Measurements from ENCODE around the gene GID4. TPM values are rescaled to one million over a fixed set of nuclear protein-coding genes. Genes with fewer than 3 reads are reported as not detected.
A peak's percentile ranks its signal among the peaks of the same experiment; 100 is the strongest.

GID4 gene
- total and polyA plus RNA-seq, 2 of the 13 experiments (the other 11 are each of a cell fraction or from before 2014, with no cell fraction given), result 4.3 to 6.1 TPM

DNA sequence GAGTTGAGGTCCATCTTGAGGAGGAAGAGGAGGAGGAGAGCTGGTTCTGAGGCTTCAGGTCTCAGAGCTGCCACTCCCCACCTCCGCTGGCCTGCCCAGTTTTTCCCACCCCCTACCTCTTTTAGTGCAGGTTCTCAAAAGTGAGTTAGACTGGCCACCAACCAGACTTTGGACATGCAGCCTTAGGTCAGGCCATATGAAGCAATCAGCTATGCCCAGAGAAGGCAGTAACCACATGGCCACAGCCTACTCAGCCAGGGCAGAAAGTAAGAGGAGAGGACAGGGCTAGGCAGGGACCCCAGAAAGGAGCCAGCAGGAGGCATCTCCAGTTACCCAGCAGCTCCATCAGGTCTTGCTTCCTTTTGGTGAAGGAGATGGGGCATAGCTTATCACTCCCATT, 78.3 kb downstream of the GID4 start (continued):
- peak; percentile 64; the same call in 1 of the 2 replicates for TF ChIP-seq HNF4G (IDR thresholded peaks at IDR 0.05; ENCODE audit: borderline replicate concordance, low read depth, low read length)
- TF ChIP-seq HNF4G (CRISPR knock-in tag; IDR thresholded peaks at IDR 0.05; ENCODE audit: borderline replicate concordance, low read depth), result 0 out of 2 replicates have a peak, but pooled peaks have one; percentile 37
- TF ChIP-seq ZNF512 (CRISPR knock-in tag; IDR thresholded peaks at IDR 0.05), result no peak
- TF ChIP-seq MXI1 (IDR thresholded peaks at IDR 0.05; ENCODE audit: borderline replicate concordance, low read depth, low read length), result 0 out of 3 replicates have a peak, but pooled peaks have one; percentile 25
- peak; percentile 54; the same call in 1 of the 2 replicates for TF ChIP-seq PAXIP1 (CRISPR knock-in tag; conservative IDR thresholded peaks at IDR 0.05)
- peak; percentile 14; the same call in 1 of the 2 replicates for TF ChIP-seq SRF (IDR thresholded peaks at IDR 0.05; ENCODE audit: low read depth, low read length)
- peak; percentile 29; the same call in 1 of the 2 replicates for TF ChIP-seq ZFX (CRISPR knock-in tag; IDR thresholded peaks at IDR 0.05; ENCODE audit: low read depth)
- no peak for TF ChIP-seq IRX3 (CRISPR knock-in tag; IDR thresholded peaks at IDR 0.05; ENCODE audit: borderline replicate concordance, low read depth)
- peak; percentile 92 for TF ChIP-seq CEBPB (IDR thresholded peaks at IDR 0.05; ENCODE audit: borderline replicate concordance, low read depth, low read length)
- TF ChIP-seq LCORL (IDR thresholded peaks at IDR 0.05), result no peak
- TF ChIP-seq LCORL (CRISPR knock-in tag; IDR thresholded peaks at IDR 0.05), result peak; percentile 68; the same call in 1 of the 2 replicates
- TF ChIP-seq HIC2 (CRISPR knock-in tag; IDR thresholded peaks at IDR 0.05; ENCODE audit: low read depth), result peak; percentile 46; the same call in 1 of the 2 replicates

Other genes with a start within 250 kb of the GID4 start
- gene SREBF1, start 202.4 kb upstream of the GID4 start, total RNA-seq (2016; rRNA removed; fragmentation: Illumina TruSeq; extraction: Trizol), result 12.6 and 34.3 TPM in 2 replicates
- 38.0 and 57.5 TPM in 2 replicates for gene SREBF1, start 202.4 kb upstream of the GID4 start, polyA plus RNA-seq (2011; rRNA removed)
- gene TOM1L2, start 67.0 kb upstream of the GID4 start, total RNA-seq (2016; rRNA removed; fragmentation: Illumina TruSeq; extraction: Trizol), result 4.5 and 4.7 TPM in 2 replicates
- gene TOM1L2, start 67.0 kb upstream of the GID4 start, polyA plus RNA-seq (2011; rRNA removed), result 7.4 and 9.1 TPM in 2 replicates
- 0.53 and 0.73 TPM in 2 replicates for gene DRC3, start 66.5 kb upstream of the GID4 start, total RNA-seq (2016; rRNA removed; fragmentation: Illumina TruSeq; extraction: Trizol)
- 0.54 and 0.87 TPM in 2 replicates for gene DRC3, start 66.5 kb upstream of the GID4 start, polyA plus RNA-seq (2011; rRNA removed)
- gene ATPAF2, start 240 bp upstream of the GID4 start, total RNA-seq (2016; rRNA removed; fragmentation: Illumina TruSeq; extraction: Trizol), result 14.2 and 15.0 TPM in 2 replicates
- gene ATPAF2, start 240 bp upstream of the GID4 start, polyA plus RNA-seq (2011; rRNA removed), result 16.0 and 16.5 TPM in 2 replicates
- 23.0 and 26.6 TPM in 2 replicates for gene DRG2, start 48.5 kb downstream of the GID4 start, total RNA-seq (2016; rRNA removed; fragmentation: Illumina TruSeq; extraction: Trizol)
- 20.1 and 24.9 TPM in 2 replicates for gene DRG2, start 48.5 kb downstream of the GID4 start, polyA plus RNA-seq (2011; rRNA removed)
- 0.07 and 0.18 TPM in 2 replicates for gene MYO15A, start 69.3 kb downstream of the GID4 start, total RNA-seq (2016; rRNA removed; fragmentation: Illumina TruSeq; extraction: Trizol)
- gene MYO15A, start 69.3 kb downstream of the GID4 start, polyA plus RNA-seq (2011; rRNA removed), result 0.20 and 0.35 TPM in 2 replicates
- 68.9 and 77.9 TPM in 2 replicates for gene ALKBH5, start 144.4 kb downstream of the GID4 start, total RNA-seq (2016; rRNA removed; fragmentation: Illumina TruSeq; extraction: Trizol)
- 76.9 and 81.4 TPM in 2 replicates for gene ALKBH5, start 144.4 kb downstream of the GID4 start, polyA plus RNA-seq (2011; rRNA removed)
- 15.3 and 19.7 TPM in 2 replicates for gene LLGL1, start 186.2 kb downstream of the GID4 start, total RNA-seq (2016; rRNA removed; fragmentation: Illumina TruSeq; extraction: Trizol)
- 15.0 and 18.8 TPM in 2 replicates for gene LLGL1, start 186.2 kb downstream of the GID4 start, polyA plus RNA-seq (2011; rRNA removed)
- 130 and 135 TPM in 2 replicates for gene FLII, start 219.3 kb downstream of the GID4 start, total RNA-seq (2016; rRNA removed; fragmentation: Illumina TruSeq; extraction: Trizol)
- 303 and 324 TPM in 2 replicates for gene FLII, start 219.3 kb downstream of the GID4 start, polyA plus RNA-seq (2011; rRNA removed)
- gene MIEF2, start 221.3 kb downstream of the GID4 start, total RNA-seq (2016; rRNA removed; fragmentation: Illumina TruSeq; extraction: Trizol), result 8.0 and 8.2 TPM in 2 replicates
- 6.0 and 9.5 TPM in 2 replicates for gene MIEF2, start 221.3 kb downstream of the GID4 start, polyA plus RNA-seq (2011; rRNA removed)

All from HepG2 (cell line).